Subcutaneous adipose tissue (tissue), 4 donors: Measurements from ENCODE around the gene PLXNA2. TPM values are rescaled to one million over a fixed set of nuclear protein-coding genes. Genes with fewer than 3 reads are reported as not detected.

Experiments used
- total RNA-seq, 4 donors: library from RNA; depleted of rRNA; stranded (reverse); fragments of >200 nt; gene quantifications; one replicate each; pipeline ENCODE4 v1.1.0, GENCODE V29; 2016
- TF ChIP-seq, protein P1 (sequence below): fragments of 450-650 bp; IDR thresholded peaks from one replicate; pipeline ENCODE4 v1.5.1; 2016; ENCODE audit warnings: low read depth, mild to moderate bottlenecking, control low read depth, antibody characterized with exemption, moderate library complexity

The PLXNA2 gene, protein sequence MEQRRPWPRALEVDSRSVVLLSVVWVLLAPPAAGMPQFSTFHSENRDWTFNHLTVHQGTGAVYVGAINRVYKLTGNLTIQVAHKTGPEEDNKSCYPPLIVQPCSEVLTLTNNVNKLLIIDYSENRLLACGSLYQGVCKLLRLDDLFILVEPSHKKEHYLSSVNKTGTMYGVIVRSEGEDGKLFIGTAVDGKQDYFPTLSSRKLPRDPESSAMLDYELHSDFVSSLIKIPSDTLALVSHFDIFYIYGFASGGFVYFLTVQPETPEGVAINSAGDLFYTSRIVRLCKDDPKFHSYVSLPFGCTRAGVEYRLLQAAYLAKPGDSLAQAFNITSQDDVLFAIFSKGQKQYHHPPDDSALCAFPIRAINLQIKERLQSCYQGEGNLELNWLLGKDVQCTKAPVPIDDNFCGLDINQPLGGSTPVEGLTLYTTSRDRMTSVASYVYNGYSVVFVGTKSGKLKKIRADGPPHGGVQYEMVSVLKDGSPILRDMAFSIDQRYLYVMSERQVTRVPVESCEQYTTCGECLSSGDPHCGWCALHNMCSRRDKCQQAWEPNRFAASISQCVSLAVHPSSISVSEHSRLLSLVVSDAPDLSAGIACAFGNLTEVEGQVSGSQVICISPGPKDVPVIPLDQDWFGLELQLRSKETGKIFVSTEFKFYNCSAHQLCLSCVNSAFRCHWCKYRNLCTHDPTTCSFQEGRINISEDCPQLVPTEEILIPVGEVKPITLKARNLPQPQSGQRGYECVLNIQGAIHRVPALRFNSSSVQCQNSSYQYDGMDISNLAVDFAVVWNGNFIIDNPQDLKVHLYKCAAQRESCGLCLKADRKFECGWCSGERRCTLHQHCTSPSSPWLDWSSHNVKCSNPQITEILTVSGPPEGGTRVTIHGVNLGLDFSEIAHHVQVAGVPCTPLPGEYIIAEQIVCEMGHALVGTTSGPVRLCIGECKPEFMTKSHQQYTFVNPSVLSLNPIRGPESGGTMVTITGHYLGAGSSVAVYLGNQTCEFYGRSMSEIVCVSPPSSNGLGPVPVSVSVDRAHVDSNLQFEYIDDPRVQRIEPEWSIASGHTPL (N-terminal part only)
- total RNA-seq, result 10 to 100 TPM in 2 of 4 donors, 1 to 10 TPM in 2; 6.8 to 37.5 (median 14.3) TPM

DNA sequence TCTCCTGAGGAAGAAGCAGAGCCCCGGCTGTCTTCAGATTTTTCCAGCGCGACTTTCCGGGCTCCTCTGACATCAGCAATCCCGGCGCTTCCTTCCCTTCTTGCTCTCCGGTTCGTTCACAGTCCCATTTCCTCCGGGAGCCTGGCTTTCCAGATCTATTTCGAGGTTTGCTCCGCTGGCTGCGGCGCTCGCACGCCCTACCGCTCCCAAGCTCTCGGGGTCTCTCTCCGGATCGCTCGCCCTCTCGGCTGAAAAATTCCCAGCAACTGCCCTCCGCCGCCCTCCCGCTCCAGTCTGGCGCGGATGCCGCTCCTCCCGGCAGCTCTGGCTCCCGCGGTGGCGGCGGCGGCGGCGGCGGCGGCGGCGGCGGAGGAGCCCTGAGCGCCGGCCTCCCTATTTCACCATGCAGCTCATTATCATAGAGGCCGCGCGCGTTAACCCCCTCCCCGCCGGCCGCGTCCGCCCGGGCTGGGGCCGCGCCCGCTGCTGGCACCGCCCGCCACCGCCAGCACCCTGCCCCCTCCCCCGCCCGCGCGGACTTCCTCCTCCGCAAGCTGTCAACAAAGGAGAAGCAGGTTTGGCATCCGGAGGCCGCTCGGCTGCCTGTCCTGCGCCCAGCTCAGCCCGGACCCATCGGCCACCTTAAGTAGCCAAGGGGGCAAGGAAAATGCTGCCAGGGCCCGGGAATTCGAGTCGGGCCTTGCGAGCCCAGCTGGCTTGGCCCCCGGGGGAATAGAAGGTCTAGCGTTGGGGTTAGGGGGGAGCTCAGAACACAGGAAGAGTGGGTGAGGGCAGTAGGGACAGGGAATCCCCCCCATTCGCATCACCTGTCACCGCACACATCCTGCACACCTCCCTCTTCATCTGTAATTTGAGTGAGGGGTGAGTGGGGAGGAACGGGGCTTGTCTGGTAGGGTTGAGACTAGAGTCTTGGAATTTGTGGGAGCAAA is at the start of gene PLXNA2:
TSS of gene PLXNA2 (minus strand) at position 418 of the 950 bp plus-strand sequence. CDS start 26,462 bp downstream, outside the sequence.
- TF ChIP-seq, protein P1, sequence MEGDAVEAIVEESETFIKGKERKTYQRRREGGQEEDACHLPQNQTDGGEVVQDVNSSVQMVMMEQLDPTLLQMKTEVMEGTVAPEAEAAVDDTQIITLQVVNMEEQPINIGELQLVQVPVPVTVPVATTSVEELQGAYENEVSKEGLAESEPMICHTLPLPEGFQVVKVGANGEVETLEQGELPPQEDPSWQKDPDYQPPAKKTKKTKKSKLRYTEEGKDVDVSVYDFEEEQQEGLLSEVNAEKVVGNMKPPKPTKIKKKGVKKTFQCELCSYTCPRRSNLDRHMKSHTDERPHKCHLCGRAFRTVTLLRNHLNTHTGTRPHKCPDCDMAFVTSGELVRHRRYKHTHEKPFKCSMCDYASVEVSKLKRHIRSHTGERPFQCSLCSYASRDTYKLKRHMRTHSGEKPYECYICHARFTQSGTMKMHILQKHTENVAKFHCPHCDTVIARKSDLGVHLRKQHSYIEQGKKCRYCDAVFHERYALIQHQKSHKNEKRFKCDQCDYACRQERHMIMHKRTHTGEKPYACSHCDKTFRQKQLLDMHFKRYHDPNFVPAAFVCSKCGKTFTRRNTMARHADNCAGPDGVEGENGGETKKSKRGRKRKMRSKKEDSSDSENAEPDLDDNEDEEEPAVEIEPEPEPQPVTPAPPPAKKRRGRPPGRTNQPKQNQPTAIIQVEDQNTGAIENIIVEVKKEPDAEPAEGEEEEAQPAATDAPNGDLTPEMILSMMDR, result no peak

DNA sequence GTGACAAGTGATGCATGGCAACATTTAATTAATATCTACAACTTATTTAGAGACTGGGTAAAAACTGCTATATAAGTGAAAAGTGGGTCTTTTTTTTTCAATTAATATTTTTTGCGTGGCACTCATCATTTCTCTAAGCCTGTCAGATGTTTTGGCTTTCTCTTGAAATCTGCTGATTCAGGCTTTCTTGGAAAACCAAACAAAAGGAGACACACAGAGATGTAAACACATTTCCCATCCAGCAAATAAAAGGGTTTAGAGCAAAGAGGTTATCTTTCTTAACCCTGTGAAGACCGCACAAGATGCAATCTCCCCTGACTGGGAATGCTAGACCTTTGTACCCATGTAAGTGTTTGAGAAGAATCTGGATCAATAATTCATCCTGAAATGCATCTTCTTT is 48.7 kb upstream of the PLXNA2 start:
- TF ChIP-seq, protein P1, result no peak

DNA sequence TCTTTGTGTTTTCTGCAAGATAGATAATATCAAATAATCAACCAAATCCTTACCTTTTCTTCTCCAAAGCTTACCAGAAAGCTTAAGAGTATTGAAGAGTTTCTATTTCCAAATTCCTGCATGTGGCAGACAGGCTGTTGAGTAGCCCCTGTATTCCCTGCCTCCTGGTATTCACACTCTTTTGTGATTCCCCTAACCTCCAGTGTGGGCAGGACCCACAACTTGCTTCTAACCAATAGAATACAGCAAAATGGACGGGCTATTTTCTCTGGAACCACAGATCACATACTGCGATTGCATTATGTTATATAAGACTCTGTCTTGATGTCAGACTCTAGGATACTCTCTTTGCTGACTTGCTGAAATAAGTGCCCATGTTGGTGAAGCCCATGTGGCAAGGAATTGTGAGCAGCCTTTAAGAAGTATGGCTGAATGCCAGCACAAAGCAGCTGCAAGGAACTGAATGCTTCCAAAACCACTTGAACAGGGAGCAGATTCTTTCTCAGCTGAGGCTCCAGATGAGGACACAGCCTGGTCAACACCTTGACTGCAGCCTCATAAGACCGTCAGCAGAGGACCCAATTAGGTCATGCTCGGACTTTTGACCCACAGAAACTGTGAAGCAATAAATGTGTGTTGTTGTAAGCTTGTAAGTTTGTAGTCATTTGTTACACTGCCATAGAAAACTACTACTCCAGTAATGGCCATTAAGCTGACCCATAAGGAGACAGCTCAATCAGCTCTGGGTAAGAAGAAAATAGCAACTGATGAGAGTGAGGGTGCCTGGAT is 47.9 kb upstream of the PLXNA2 start:
- TF ChIP-seq, protein P1, result no peak

DNA sequence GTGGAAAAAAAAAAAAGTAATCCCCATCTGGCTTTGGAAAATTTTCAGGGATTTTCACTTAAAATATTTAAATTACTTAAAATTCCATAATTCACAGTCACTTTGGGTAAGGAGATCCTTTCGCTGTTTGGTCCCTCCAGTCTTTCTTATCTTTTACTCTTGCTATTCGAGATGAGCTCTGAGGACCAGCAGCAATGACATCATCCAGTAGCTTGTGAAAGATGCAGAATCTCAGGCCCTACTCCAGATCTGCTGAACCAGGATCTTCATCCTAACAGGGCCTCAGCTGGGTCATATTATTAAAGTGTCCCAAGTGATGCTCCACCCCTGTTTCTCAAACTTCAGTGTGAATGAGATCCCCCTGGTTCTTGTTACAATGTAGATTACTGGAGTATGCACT is 46.9 kb upstream of the PLXNA2 start:
- TF ChIP-seq, protein P1, result no peak

DNA sequence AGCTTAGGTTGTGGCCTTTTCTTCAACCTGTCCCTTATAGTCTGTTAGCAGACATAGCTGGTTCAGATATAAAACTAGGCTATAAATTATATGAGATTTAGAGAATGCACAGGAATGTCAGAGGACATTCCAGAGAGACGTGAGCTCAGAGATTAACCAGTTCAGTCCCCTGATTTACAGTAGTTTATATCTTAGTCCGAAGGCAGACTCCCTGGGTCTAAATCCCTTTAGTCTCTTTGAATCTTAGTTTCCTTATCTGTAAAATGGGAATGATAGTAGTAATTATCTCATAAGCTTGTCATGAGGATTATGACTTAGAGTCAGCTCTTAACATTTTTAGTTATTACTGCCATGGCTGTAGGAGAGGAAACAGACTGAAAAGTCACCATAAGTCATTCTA is 45.5 kb upstream of the PLXNA2 start:
- TF ChIP-seq, protein P1, result no peak

DNA sequence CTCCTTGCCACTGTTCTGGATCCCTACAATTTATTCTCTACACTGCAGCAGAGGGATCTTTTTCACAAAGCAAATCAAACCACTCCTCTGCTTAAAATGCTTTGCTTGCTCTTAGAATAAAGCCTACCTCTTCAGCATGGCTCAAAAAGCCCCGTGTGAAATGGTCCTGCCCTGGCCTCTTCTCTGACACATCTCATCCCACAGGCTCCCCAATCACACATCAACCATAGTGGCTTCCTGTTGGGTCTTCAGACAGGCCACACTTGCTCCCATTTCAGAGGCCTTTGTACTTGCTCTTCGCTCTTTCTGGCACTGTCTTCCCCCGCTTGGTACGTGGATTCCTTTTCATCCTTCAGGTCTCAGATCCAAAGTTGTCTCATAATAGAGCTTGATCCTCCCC is 44.3 kb upstream of the PLXNA2 start:
- TF ChIP-seq, protein P1, result no peak
